Measurements from ENCODE around the gene CDH11.

CDH11 gene

DNA sequence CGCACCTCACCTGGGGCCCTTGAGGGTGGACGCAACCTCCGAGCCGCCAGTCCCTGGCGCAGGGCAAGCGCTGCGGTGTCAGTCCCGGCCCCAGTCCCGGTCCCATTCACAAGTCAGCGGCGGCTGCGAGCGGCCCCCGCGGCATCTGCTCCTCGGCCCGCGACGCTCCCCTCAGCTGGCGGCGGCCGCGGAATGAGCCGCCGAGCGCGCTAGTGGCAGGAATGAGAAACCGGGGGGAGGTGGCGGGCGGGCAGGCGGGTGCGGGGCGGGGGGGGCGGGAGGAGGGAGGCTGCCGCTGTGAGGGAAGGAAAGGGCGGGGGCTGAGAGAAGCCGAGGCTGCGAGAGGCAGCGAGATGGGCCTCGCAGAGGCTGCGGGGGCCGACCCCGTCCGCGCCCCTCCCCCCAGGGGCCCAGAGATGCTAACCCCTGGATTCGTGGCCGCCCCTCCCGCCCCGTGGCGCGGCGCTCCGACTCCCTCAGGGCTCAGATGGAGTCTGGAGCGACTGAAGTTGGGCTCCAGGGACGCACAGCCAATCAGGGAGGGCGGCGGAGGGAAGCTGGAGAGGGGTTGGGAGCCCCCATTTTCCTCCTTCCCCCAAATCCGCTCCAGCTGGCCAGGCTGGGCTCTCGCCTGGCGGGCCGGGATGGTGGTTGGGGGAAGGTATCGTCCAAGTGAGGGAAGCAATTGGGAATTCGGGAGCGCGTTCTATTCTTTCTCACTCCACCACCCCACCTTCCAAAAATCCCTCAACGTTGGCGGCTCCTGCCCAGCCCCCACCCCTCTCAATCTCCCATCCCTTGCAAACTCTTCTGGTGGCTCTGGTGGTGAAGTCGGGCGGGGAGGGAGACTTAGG, at the start of gene CDH11:
Gene CDH11, minus strand, starts transcription at position 194 of the 854 bp plus-strand sequence. CDS start 117,194 bp downstream, outside the sequence.
- peak; percentile 74 for DNase-seq

- no peak for DNase-seq
These were observed 32.5 kb upstream of the CDH11 start for GRCh38 chr16:65154321-65154720.

DNA sequence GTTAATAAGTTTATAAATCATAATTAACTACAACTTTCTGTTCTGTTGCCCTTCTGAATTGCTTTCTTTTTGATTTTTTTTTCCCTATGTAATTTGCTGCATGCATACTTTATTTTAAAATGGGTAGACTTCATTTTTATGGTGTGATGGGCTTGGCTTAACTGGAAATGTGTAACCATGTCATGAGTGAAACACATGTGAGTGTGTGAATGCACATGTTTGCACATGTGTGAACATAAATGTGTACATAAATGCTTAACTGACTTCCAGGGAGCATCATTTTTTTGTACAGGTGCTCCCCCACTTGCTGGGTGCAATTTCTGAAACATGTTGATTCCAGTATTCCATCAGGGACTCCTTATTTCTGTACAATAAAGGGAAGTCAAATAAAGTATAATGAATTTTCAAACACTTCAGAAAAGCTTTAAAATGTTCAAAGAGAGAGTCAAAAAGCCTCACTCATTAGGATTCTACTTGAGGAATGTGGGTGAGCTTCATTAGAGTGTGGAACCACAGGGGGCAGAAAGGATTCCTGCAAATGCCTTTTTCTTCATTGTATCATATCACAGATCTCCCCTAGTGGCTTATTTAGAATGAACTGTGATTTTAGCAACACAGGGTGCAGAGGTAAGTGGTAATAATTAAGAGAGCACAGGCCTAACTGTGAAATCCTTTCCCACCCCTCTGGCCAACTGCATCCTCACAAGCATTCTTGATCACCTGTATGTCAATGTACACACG, 31.7 kb upstream of the CDH11 start:
- no peak for DNase-seq

GRCh38 chr16:65148804-65149203, 26.9 kb upstream of the CDH11 start:
- no peak for DNase-seq

DNA sequence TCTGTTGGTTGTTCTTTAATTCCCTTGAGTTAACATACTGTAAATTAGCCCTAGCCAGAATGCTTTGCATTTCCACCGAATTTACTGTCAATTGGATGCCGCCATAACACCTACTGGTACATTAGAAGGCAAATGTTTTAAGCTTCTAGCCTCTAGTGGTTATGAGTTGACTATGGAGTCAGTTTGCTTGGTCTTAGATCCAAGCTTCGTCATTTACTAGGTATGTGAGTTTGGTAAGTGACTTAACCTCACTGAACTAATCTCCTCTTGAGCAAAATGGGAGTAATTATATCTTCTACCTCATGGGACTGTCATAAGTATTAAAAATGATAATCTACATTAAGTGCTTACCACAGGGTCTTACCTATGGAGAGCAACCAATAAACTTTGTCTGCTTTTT, 20.4 kb upstream of the CDH11 start:
- DNase-seq = no peak

DNA sequence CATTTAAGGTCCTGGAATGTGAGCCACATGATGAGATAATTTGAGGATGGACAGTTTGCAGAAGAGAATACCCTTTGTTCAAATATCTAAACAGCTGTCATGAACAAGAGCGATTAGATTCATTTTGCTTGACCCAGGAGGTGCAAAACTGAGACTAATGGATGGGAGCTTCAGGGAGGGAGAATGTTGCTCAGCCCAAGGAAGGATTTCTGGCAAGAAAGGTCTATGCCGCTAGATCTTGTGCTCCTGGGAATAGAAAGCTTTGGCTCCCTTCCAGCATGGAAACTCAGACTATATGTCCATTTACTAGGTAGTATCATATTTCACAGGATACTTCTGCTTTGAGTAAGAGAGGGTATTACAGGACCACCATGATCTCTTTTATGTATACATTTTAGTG, 14.8 kb upstream of the CDH11 start:
- DNase-seq = no peak

DNA sequence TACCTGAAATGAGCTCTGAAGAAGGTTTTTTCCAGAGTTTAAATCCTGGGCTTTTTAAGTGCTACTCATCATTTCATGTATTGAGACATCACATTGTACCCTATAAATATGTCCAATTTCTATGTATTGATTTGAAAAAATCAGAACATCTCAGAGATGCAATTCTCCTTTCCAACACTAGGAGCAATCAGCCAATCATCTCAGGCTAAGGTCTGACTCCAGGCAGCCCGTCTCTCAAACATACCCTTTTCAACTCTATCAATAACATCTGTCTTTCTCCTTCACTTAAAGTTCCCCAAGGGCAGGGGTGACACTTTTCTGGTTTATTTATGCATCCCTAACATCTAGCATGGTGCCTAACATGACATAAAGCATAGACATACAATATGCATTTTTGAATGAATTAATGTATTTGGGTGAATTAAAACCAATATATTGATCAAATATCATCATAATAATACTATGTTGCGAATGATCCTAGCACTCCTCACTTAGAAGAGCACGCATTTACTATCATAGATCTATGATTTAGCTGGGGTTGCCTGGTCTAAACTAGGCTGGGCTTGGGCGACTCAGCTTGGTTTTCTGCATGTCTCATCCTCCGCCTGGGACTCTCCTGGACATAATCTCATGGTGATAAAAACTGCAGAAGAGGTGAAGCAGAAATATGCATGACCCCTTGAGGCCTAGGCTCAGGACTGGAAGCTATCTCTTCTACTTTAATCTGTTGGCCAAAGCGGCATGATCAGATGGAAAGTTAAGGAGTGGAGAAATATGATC, 5.2 kb upstream of the CDH11 start:
- no peak for DNase-seq

- DNase-seq = no peak
These were observed 4.0 kb upstream of the CDH11 start for GRCh38 chr16:65125871-65126270.

DNA sequence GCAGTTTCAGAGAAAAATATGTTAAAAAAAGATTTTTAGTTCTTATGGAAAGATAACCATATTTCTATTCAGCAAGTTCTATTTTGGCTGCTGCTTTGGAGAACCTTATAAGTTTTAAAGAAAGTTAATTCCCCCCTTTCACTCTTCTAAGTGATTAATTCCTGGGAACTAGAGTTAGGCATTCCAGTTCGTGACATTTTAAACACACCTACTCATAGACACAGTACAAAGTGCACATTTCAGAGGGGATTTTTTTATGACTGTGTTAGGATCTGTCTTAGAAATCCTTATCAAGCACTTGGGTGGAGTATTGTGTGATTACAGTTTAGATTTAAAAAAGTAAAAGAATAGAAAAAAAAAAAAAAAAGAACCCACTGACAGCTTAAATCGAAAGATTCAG, 3.5 kb upstream of the CDH11 start:
- no peak for DNase-seq

GRCh38 chr16:65124596-65124995, 2.7 kb upstream of the CDH11 start:
- DNase-seq = no peak

DNA sequence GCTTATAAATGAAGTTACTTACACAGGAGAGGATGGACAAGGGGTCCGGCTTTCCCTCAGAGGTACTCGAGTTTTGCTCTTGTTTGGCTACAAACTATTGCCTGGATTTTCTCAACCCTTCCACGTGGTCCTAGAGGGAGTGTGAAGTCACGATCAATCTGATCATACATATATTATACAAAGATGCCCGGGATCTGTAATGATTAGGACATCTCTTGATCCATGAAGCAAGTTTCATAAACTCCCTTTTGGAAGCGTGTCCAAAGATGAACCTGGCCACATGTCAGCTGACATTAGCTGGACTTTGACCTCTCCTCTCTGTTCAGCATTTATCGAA, 2.3 kb upstream of the CDH11 start:
- no peak for DNase-seq

DNA sequence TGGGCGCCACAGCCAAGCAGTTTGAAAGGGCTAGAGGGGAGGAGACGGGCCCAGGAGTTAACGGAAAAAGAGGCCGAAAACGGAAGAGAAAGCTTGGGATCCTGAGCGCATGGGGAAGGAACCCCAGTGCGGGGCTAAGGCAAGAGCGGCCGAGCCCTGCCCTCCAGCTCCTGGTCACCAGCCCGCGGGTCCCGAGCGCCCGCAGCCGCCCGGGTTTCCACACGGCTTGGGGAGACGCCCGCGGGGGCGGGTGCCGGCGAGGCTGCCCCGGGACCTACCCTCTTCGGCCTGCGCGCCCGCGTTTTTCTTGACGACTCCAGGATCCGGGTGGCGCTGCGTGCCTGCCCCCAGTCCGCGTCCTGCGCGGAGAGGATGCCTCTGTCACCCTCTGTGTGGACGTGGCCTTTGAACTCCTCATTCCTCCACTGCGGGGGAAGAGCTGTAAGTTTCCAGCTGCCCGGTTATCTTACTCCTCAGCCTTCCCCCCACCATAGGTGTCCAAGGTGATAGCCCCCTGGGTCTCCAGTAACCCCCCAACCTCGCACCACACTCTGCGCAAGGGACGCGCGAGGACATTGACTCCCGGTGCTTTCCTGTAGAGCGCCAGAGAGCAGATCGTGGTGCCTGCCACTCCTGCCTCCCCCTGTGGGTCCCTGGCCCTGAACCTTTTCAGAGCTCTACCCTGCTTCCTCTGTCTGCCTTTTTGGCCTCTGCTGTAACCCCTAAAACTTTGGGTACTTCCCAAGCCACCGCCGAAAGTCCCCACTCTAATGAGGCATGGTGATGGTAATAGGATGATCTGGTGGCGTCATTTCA, 1.7 kb upstream of the CDH11 start:
- no peak for DNase-seq

GRCh38 chr16:65122724-65123395, 997 bp upstream of the CDH11 start:
- no peak for DNase-seq

DNA sequence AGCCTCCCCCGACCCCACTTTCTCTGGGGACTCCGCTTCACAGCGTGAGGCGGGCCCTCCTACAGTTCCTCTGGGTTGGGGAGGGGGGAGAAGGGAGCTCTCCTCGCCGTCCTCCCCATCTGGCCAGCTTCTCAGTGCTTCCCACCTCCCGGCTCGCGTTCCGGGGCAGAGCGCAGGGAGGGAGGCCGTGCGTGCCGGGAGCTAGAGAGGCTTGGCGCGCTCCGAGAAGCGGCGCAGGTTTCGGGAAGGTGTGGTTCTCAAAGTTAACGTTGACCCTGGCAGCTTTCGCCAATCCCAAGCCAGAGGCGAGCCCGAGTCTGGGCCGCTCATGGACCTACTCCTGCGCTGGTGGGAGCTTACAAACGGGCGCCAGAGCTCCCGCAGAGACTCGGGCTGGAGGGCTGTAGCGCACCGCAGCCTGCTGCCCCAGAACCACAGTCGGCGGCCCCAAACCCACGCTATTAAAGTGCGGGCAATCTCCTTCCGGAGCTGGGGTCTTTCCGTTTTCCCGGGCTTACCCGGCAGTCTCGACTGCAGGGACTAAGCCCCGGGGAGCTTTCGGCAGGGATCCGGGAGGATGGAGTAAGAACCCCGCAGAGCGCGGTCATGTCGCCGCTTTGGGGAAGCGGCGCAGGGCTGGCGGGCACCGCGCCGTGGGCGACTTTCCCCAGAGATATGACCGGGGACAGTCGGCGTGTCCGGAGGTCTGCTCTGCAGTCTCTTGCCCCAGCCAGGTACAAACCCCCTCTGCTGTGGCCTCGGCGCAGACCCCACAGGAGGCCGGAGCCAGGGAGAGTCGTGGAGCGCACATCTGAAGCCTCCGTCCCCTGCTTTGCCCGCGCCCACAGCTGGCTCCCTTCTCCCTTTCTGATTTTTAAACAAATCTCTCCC, 787 bp downstream of the CDH11 start:
- DNase-seq = no peak

GRCh38 chr16:65120461-65120830, 1.4 kb downstream of the CDH11 start:
- DNase-seq = no peak

GRCh38 chr16:65119901-65120401, 1.9 kb downstream of the CDH11 start:
- DNase-seq = peak; percentile 53

GRCh38 chr16:65119435-65119834, 2.4 kb downstream of the CDH11 start:
- DNase-seq = no peak

- no peak for DNase-seq
These were observed 3.0 kb downstream of the CDH11 start for GRCh38 chr16:65118871-65119270.

GRCh38 chr16:65117811-65118448, 3.9 kb downstream of the CDH11 start:
- DNase-seq = peak; percentile 65

DNA sequence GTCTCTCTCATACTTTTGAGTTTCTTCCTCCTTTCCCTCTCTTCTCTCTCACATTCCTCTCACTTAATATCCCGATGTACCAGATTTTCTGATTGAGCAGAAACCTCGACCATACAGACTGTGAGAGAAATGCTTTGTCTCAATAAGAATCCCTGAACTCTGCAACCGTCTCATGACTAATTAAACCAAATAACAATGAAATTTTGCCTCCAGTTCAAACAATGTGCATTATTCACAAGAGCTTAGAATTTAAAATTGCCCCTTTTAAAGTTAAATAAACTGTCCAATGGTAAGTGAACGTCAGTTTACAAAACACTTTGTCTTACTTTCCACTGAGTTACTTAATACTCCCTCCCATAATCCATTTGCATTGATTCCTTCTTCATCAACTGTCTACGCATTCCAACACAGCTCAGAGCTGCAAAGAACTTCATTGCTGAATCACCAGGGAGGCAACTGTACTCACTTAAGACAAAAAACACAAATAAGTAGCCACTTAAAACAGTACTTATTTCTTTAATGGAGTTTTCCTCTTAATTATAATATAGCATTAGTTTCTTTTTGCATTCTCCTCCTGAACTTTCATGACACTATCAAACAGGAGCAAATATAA, 4.9 kb downstream of the CDH11 start:
- DNase-seq = no peak
